HCT116 (cell line): Measurements from ENCODE around the gene UBE2J2. TPM values are rescaled to one million over a fixed set of nuclear protein-coding genes. Genes with fewer than 3 reads are reported as not detected.

Source experiments
- ATAC-seq: fragments of 200-7000 bp; cut with Tn5 transposase; 2 replicates; pipeline ENCODE4 v1.9.1; 2020; ENCODE audit warnings: mild to moderate bottlenecking, moderate library complexity
- BruUV-seq: library from RNA; stranded (reverse); fragments of 400-500 nt; replicated peaks from 2 replicates; lab custom pipeline; 2021; lab: Mats Ljungman, UMichigan
- CTCF ChIA-PET: fragments of 300-600 bp; sonication (Branson Sonifier 250); formaldehyde crosslinking; loops from one replicate; lab custom pipeline; 2021; ENCODE audit warnings: antibody characterized with exemption; lab: Charles Lee
- POLR2A ChIA-PET: fragments of 300-600, 350-600 bp; sonication (Branson Sonifier 250); formaldehyde crosslinking; loops from one replicate; lab custom pipeline; 2021; ENCODE audit warnings: antibody characterized with exemption; lab: Charles Lee
- RAD21 ChIA-PET, 2 experiments: fragments of 300-600 bp; sonication (Branson Sonifier 250); formaldehyde crosslinking; loops; one replicate each; lab custom pipeline; 2023; ENCODE audit warnings: low total read pairs in 2 of 2; ENCODE audit not compliant: uncharacterized antibody in 2 of 2, unreplicated experiment in 2 of 2, low non-redundant PET in 1 of 2; lab: Charles Lee
- DNase-seq: peaks from one replicate; pipeline ENCODE4 v3.0.0-alpha.2; 2010; ENCODE audit warnings: low read depth, low spot score
- H2AFZ ChIP-seq: fragments of 200-600 bp; shearing (Covaris generic), sonication (generic); 2 replicates; pipeline ENCODE4 v1.6.1; 2017; ENCODE audit warnings: low read depth, mixed run types, mixed read lengths, antibody characterized with exemption, low read length; ENCODE audit not compliant: poor library complexity, severe bottlenecking
- H3K27ac ChIP-seq: 2 replicates; pipeline ENCODE4 v1.5.1; 2012; ENCODE audit warnings: low read depth, low read length
- H3K27me3 ChIP-seq: fragments of 200-600 bp; sonication (generic); 2 replicates; pipeline ENCODE4 v1.6.1; 2016; ENCODE audit warnings: mixed run types, low read length, mixed read lengths; ENCODE audit not compliant: insufficient read depth
- H3K36me3 ChIP-seq, 2 experiments: fragments of 200-500 bp in 1 of 2; fragments of 200-600 bp in 1 of 2; sonication (Bioruptor generic) in 1 of 2; sonication (generic) in 1 of 2; 2 replicates each; pipeline versions ENCODE4 v1.5.1 to v1.6.1; 2014 to 2016; ENCODE audit warnings: low read length in 2 of 2, inconsistent platforms in 1 of 2, mixed read lengths in 1 of 2, mixed run types in 1 of 2; ENCODE audit not compliant: insufficient read depth in 2 of 2, control insufficient read depth in 1 of 2
- H3K4me1 ChIP-seq, 2 experiments: fragments of 200-600 bp in 1 of 2; sonication (generic) in 1 of 2; 2 replicates each; pipeline versions ENCODE4 v1.5.1 to v1.6.1; 2012 to 2017; ENCODE audit warnings: low read length in 2 of 2, inconsistent platforms in 1 of 2, mild to moderate bottlenecking in 1 of 2, mixed read lengths in 1 of 2, mixed run types in 1 of 2, moderate library complexity in 1 of 2; ENCODE audit not compliant: insufficient read depth in 2 of 2, control insufficient read depth in 1 of 2
- H3K4me2 ChIP-seq: fragments of 200-600 bp; sonication (generic); 2 replicates; pipeline ENCODE4 v1.6.1; 2017; ENCODE audit warnings: mixed run types, low read length, mixed read lengths
- H3K4me3 ChIP-seq, 2 experiments: fragments of 200-600 bp in 1 of 2; sonication (generic) in 1 of 2; replicated peaks in 1 of 2; 2 replicates each; pipeline ENCODE4 v1.5.1; 2011 to 2016; ENCODE audit warnings: low read length in 2 of 2, control low read depth in 1 of 2, low read depth in 1 of 2, mild to moderate bottlenecking in 1 of 2, mixed read lengths in 1 of 2, mixed run types in 1 of 2
- H3K79me2 ChIP-seq: fragments of 200-600 bp; sonication (generic); 2 replicates; pipeline ENCODE4 v1.6.1; 2017; ENCODE audit warnings: mild to moderate bottlenecking, mixed run types, low read length, moderate library complexity, mixed read lengths; ENCODE audit not compliant: insufficient read depth
- H3K9ac ChIP-seq: fragments of 200-600 bp; sonication (generic); 2 replicates; pipeline ENCODE4 v1.6.1; 2016; ENCODE audit warnings: low read length, mixed read lengths
- H3K9me2 ChIP-seq: fragments of 200-600 bp; sonication (generic), shearing (Covaris generic); 2 replicates; pipeline ENCODE4 v1.6.1; 2017; ENCODE audit warnings: mixed run types, mild to moderate bottlenecking, moderate library complexity; ENCODE audit not compliant: insufficient read depth
- H3K9me3 ChIP-seq, 2 experiments: fragments of 200-500 bp in 1 of 2; fragments of 200-600 bp in 1 of 2; sonication (Bioruptor generic) in 1 of 2; sonication (generic) in 1 of 2; 2 replicates each; pipeline ENCODE4 v1.6.1; 2014 to 2017; ENCODE audit warnings: low read length in 2 of 2, mixed read lengths in 2 of 2, inconsistent platforms in 1 of 2, low read depth in 1 of 2, mild to moderate bottlenecking in 1 of 2, mixed run types in 1 of 2, moderate library complexity in 1 of 2; ENCODE audit not compliant: control insufficient read depth in 1 of 2, insufficient read depth in 1 of 2
- H4K20me1 ChIP-seq: fragments of 200-600 bp; sonication (generic), shearing (Covaris generic); 2 replicates; pipeline ENCODE4 v1.6.1; 2017; ENCODE audit warnings: mixed run types, mild to moderate bottlenecking, moderate library complexity; ENCODE audit not compliant: insufficient read depth
- CBX3 ChIP-seq: IDR thresholded peaks from 2 replicates; pipeline ENCODE4 v1.6.1; 2012; ENCODE audit warnings: low read depth
- CTCF ChIP-seq, 3 experiments: fragments of 200-600 bp in 1 of 3; sonication (generic) in 1 of 3; IDR thresholded peaks in 2 of 3; conservative IDR thresholded peaks in 1 of 3; 2 replicates each; pipeline ENCODE4 v1.5.1; 2012 to 2017; ENCODE audit warnings: low read depth in 2 of 3, low read length in 2 of 3, antibody characterized with exemption in 1 of 3, borderline replicate concordance in 1 of 3, control low read depth in 1 of 3, mild to moderate bottlenecking in 1 of 3, mixed read lengths in 1 of 3, mixed run types in 1 of 3, moderate library complexity in 1 of 3; ENCODE audit not compliant: insufficient read depth in 1 of 3
- EGR1 ChIP-seq: IDR thresholded peaks from 2 replicates; pipeline ENCODE4 v1.6.1; 2012; ENCODE audit warnings: low read depth
- POLR2AphosphoS5 ChIP-seq: IDR thresholded peaks from 2 replicates; pipeline ENCODE4 v1.6.1; 2011; ENCODE audit warnings: mild to moderate bottlenecking, low read depth, low read length, moderate library complexity
- TCF7L2 ChIP-seq: IDR thresholded peaks from 2 replicates; pipeline ENCODE4 v1.7.0; 2011; ENCODE audit warnings: borderline replicate concordance, inconsistent platforms; ENCODE audit not compliant: insufficient read depth, insufficient read length; ENCODE audit errors: extremely low read depth
- YY1 ChIP-seq: IDR thresholded peaks from 2 replicates; pipeline ENCODE4 v1.6.1; 2011; ENCODE audit warnings: low read length, low read depth, moderate library complexity, mild to moderate bottlenecking; ENCODE audit not compliant: insufficient replicate concordance; ENCODE audit errors: extremely low read depth
- ZFX ChIP-seq: fragments of 450-650 bp; IDR thresholded peaks from 2 replicates; pipeline ENCODE4 v1.6.1; 2017
- intact Hi-C: fragments of 100-400 bp; cut with micrococcal nuclease; formaldehyde crosslinking; loops from 2 replicates; pipeline ENCODE4 v1.10.0; 2022
- total RNA-seq: library from RNA; stranded (reverse); gene quantifications from one replicate; pipeline ENCODE4 v1.2.1, GENCODE V29; 2021; ENCODE audit not compliant: unreplicated experiment

UBE2J2 gene
- total RNA-seq, 1 experiment from 2014 or later: 67.7 TPM

GRCh38 chr1:1307923-1308755 lies 34.5 kb upstream of the UBE2J2 start, which contains the start of the genes ACAP3 and PUSL1:
TSS of gene ACAP3 (minus strand) at chr1:1307930. CDS start at chr1:1307815, 115 bp downstream.
TSS of gene PUSL1 (plus strand) at chr1:1308597. CDS start at chr1:1308644, 47 bp downstream.
- H3K36me3 ChIP-seq: peaks cover 5 to 21% of the 10 kb centered on the region in 2 experiments; a peak in 3 of 4 replicates
- peak within 1 kb of the TSS; percentile 60 to 86 for H3K4me3 ChIP-seq
- RAD21 ChIA-PET: no interaction called here
- peaks cover 51% of the 10 kb centered on the region for H3K79me2 ChIP-seq
- H3K9me3 ChIP-seq: no peaks in the 10 kb centered on the region
- peak within 1 kb of the TSS; percentile 94 for H3K9ac ChIP-seq
- DNase-seq (peak; percentile 83), ATAC-seq (peak; percentile 53)
- CTCF ChIA-PET: no interaction called here
- peaks cover 3% of the 10 kb centered on the region; the same call in 1 of the 2 replicates for H4K20me1 ChIP-seq
- peak within 1 kb of the TSS; percentile 99 for H3K27ac ChIP-seq
- peaks cover 36 to 55% of the 10 kb centered on the region in 2 experiments for H3K4me1 ChIP-seq
- no peak for TF ChIP-seq CTCF (IDR thresholded peaks at IDR 0.05 in 2 of 3, conservative IDR thresholded peaks at IDR 0.05 in 1 of 3; ENCODE audit: borderline replicate concordance in 1 of 3, insufficient read depth in 1 of 3, low read depth in 2 of 3, low read length in 2 of 3)
- peak; percentile 66 for TF ChIP-seq POLR2AphosphoS5
- TF ChIP-seq EGR1: no peak
- peak; percentile 62 for TF ChIP-seq YY1
- TF ChIP-seq TCF7L2: peak; percentile 49
- TF ChIP-seq CBX3: no peak
- no peak for TF ChIP-seq ZFX
- no peaks in the 10 kb centered on the region for H3K27me3 ChIP-seq
- H2AFZ ChIP-seq: no peak within 1 kb of the TSS
- POLR2A ChIA-PET: no interaction called here
- peak within 1 kb of the TSS; percentile 99 for H3K4me2 ChIP-seq
- H3K9me2 ChIP-seq: no peaks in the 10 kb centered on the region
- no TSS peak for BruUV-seq
- intact Hi-C loops: loop anchor here (5.0 kb wide), 1 partner anchor 39 kb away; the partner anchor contains the start of gene DVL1
